Ishikawa (cell line): ENCODE measurements around the gene AMER1.

ENCODE experiments used
- CEBPB ChIP-seq: IDR thresholded peaks from 2 replicates; pipeline ENCODE4 v1.6.1; 2012
- CREB1 ChIP-seq: IDR thresholded peaks from 2 replicates; pipeline ENCODE4 v1.6.1; 2012; ENCODE audit warnings: low read depth
- EGR1 ChIP-seq: IDR thresholded peaks from 2 replicates; pipeline ENCODE4 v1.6.1; 2012
- EP300 ChIP-seq: IDR thresholded peaks from 2 replicates; pipeline ENCODE4 v1.6.1; 2012; ENCODE audit warnings: borderline replicate concordance
- FOXM1 ChIP-seq: IDR thresholded peaks from 2 replicates; pipeline ENCODE4 v1.6.1; 2012; ENCODE audit warnings: low read depth, borderline replicate concordance
- MAX ChIP-seq: IDR thresholded peaks from 2 replicates; pipeline ENCODE4 v1.6.1; 2012
- NFIC ChIP-seq: IDR thresholded peaks from 2 replicates; pipeline ENCODE4 v1.6.1; 2012
- RAD21 ChIP-seq: IDR thresholded peaks from 2 replicates; pipeline ENCODE4 v1.6.1; 2012; ENCODE audit warnings: low read depth
- REST ChIP-seq: IDR thresholded peaks from 2 replicates; pipeline ENCODE4 v1.6.1; 2012; ENCODE audit warnings: low read depth, mild to moderate bottlenecking
- TAF1 ChIP-seq: IDR thresholded peaks from 2 replicates; pipeline ENCODE4 v1.6.1; 2012; ENCODE audit warnings: low read depth, mild to moderate bottlenecking
- TCF12 ChIP-seq: IDR thresholded peaks from 2 replicates; pipeline ENCODE4 v1.6.1; 2012; ENCODE audit warnings: low read depth
- TEAD4 ChIP-seq: IDR thresholded peaks from 2 replicates; pipeline ENCODE4 v1.6.1; 2012
- USF1 ChIP-seq: IDR thresholded peaks from 2 replicates; pipeline ENCODE4 v1.6.1; 2012
- YY1 ChIP-seq: IDR thresholded peaks from 2 replicates; pipeline ENCODE4 v1.6.1; 2012; ENCODE audit warnings: low read depth
- ZBTB7A ChIP-seq: IDR thresholded peaks from 2 replicates; pipeline ENCODE4 v1.6.1; 2012; ENCODE audit warnings: low read depth

AMER1 gene

GRCh38 chrX:64182208-64182607, 23.3 kb downstream of the AMER1 start:
- no peak for TF ChIP-seq TEAD4
- TF ChIP-seq USF1: no peak
- TF ChIP-seq MAX: no peak
- TF ChIP-seq REST: no peak
- no peak for TF ChIP-seq CEBPB
- TF ChIP-seq EP300: no peak
- no peak for TF ChIP-seq EGR1
- no peak for TF ChIP-seq FOXM1
- no peak for TF ChIP-seq TCF12
- no peak for TF ChIP-seq CREB1

- TF ChIP-seq CEBPB (no peak), EP300 (no peak)
These were observed 28.6 kb downstream of the AMER1 start for GRCh38 chrX:64176876-64177275.

- TF ChIP-seq NFIC (no peak), TEAD4 (no peak), REST (no peak), CEBPB (no peak), USF1 (no peak), MAX (no peak), EP300 (no peak), TAF1 (no peak), FOXM1 (no peak), TCF12 (no peak), ZBTB7A (no peak)
These were observed 35.5 kb downstream of the AMER1 start for GRCh38 chrX:64169988-64170387.

- TF ChIP-seq EGR1 (no peak), CREB1 (no peak), TEAD4 (no peak), MAX (no peak), USF1 (no peak), YY1 (no peak), EP300 (no peak), ZBTB7A (no peak), TAF1 (no peak), REST (no peak), RAD21 (no peak), CEBPB (no peak), NFIC (no peak), FOXM1 (no peak), TCF12 (no peak)
These were observed 52.7 kb downstream of the AMER1 start for GRCh38 chrX:64152857-64153256.

GRCh38 chrX:64151911-64152310, 53.6 kb downstream of the AMER1 start:
- no peak for TF ChIP-seq CEBPB
- no peak for TF ChIP-seq TAF1
- no peak for TF ChIP-seq REST
- no peak for TF ChIP-seq NFIC
- no peak for TF ChIP-seq FOXM1
- no peak for TF ChIP-seq CREB1
- no peak for TF ChIP-seq EP300
- no peak for TF ChIP-seq YY1
- no peak for TF ChIP-seq TEAD4
- TF ChIP-seq ZBTB7A: no peak
- no peak for TF ChIP-seq USF1
- TF ChIP-seq EGR1: no peak
- TF ChIP-seq TCF12: no peak
- no peak for TF ChIP-seq MAX
- no peak for TF ChIP-seq RAD21
